GM18520 (cell line): Measurements from ENCODE around the gene FEZ2.

Source experiments
- ATAC-seq: cut with Tn5 transposase; IDR thresholded peaks from one replicate; pipeline ENCODE4 v1.9.1; 2021; ENCODE audit not compliant: unreplicated experiment

Gene FEZ2

GRCh38 chr2:36562973-36563532 lies 34.9 kb downstream of the FEZ2 start:
- ATAC-seq, result no peak

DNA sequence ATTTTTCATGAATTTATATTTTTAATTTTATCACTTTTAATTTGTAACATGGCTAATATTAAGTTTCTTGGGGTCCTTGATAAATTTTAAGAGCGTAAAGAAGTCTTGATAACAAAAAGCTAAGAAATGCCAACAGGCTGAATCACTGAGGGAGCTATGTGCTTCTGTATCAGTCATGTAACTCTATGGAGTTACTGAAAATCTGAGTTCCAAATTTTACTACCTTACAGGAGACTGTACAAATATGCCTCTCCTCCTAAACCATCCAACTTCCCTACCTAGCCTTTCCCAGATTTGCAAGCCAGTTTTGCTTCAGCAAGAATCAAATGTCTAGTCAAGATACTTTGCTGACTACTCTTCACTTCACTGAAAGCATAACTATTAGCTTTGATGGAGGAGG lies 35.7 kb downstream of the FEZ2 start:
- no peak for ATAC-seq

DNA sequence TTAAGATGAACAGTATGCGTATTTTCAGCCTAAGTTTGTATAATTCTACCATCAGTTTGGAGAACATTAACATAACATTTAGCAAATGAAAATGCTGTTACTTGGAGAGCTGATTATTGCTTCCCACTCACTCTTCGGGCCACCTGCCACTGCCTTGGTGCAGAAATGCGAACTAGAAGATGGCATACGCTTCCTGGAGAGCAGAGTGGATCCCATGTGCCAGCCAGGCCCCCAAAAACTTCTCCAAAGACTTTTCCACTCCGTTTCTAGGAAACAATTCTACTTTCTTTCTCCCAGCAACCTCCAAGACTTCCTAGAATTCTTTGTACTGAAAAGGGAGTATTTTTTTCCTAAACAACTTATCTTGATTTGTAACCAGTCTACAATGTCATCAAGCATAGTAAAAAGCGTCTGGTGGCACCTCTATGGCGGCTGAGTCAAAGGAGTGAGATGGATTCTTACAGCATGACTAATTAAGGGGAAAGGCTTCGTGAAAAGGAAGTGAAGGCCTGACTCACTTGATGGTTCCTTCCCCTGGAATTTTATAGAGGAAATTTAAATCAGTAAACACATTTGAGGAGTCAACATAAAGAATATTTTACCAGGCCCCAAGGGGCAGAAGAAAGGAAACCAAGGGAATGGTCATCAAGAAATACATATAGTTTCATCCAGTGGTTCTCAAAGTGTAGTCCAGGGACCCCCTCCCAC lies 36.6 kb downstream of the FEZ2 start:
- no peak for ATAC-seq

- no peak for ATAC-seq
Measured at GRCh38 chr2:36560726-36561125, 37.2 kb downstream of the FEZ2 start.

DNA sequence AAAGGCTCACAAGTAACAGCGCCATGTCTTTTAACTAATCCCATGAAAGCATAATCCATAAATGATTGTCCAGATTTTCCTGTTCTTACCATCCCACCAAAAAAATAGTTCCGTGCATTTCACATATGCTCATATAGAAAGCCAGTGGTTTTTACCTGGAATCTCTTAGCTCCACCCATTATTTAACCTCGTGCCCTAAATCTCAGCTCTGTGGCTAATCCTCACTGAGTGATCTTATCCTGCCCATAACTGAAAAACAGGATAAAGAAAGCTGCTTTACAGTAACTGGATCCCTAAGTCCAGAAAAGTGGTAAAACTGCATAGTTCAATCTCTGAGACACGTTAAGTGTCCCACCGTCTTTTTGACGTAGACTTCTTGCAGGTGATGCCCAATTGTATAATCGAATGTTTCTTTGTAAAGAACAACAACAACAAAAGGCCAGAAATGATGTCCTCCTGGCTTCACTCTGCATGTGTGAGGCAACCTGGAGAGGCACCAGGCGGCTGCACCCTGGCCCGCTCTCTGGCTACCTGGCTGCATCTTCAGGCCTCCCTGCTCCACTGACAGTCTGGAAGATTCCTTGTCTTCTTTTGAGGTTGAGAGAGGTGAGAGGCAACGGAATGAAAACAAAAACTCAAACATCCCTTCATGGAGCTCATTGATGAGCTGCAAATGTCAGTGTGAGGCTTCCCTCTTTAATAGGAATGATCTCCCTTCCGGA lies 38.6 kb downstream of the FEZ2 start:
- no peak for ATAC-seq

GRCh38 chr2:36556842-36557241 lies 41.1 kb downstream of the FEZ2 start:
- ATAC-seq, result no peak

- ATAC-seq, result no peak
Measured at GRCh38 chr2:36555789-36556188, 42.2 kb downstream of the FEZ2 start.

DNA sequence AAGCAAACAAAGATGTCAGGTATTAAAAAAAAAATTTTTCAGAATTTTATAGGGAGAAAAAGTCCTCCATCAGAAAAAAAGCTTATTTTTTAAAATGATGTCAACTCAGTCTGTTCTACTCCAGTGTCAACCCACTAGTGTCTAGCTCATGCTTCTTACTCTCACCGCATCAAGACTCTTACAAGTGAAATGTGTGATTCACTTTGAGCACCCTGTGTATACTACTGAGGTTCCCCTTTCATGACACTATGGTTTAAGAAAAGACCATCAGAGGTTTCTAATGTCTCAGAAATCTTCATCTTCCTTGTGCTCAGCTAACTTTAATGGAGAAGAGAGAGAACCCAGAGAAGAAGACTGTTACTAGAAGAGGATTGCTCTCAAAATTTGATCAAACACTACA lies 43.4 kb downstream of the FEZ2 start:
- no peak for ATAC-seq

- ATAC-seq, result no peak
Measured at GRCh38 chr2:36553683-36554082, 44.3 kb downstream of the FEZ2 start.

DNA sequence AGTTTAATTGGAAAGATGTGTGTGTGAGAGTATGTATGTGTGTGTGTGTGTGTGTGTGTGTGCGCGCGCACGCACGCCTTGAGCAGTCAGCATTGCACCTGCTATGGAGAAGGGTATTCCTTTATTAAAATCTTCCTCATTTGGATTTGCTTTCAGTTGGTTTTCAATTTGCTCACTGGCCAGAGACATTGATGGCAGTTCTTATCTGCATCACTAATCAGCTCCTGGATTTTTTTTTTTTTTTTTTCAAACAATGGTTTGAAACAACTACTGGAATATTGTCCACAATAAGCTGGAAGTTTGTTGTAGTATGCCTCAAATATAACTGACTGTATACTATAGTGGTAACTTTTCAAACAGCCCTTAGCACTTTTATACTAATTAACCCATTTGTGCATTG lies 48.0 kb downstream of the FEZ2 start:
- no peak for ATAC-seq

DNA sequence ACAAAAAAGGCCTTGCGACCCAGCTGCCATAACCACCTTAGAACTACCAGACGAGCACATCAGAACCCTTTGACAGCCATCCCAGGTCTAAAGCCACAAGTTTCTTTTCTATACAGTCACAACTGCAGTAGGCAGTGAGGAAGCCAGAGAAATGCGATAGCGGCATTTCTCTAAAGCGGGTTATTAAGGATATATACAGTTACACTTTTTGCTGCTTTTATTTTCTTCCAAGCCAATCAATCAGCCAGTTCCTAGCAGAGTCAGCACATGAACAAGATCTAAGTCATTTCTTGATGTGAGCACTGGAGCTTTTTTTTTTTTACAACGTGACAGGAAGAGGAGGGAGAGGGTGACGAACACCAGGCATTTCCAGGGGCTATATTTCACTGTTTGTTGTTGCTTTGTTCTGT lies 48.8 kb downstream of the FEZ2 start:
- no peak for ATAC-seq

GRCh38 chr2:36547906-36548305 lies 50.1 kb downstream of the FEZ2 start:
- ATAC-seq, result no peak

DNA sequence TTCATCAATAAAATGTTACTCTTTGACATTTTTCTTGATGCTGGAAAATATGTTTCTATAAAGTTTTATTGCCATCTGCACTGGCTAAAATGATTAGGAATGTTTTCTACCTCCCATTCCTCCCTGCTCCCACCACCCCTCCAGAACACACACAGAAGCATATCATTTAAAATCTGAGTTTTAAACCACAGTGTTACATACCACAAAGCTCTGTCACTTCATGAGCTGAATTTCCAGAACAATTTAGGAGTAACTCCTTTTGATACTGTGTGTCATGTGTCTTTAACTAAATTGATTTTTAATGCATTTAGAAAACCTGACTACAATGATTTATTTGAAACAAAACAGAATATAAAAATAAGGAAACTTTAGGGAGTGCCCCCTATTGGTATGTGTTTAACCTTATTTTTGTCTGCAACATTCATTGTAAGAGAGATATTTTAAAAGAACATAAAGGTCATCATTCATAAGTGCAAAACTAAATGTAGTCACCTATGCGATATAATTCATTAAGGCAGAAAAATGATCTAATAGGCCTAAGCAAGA lies 52.0 kb downstream of the FEZ2 start:
- no peak for ATAC-seq

- ATAC-seq, result no peak
Measured at GRCh38 chr2:36544638-36545338, 53.2 kb downstream of the FEZ2 start.

DNA sequence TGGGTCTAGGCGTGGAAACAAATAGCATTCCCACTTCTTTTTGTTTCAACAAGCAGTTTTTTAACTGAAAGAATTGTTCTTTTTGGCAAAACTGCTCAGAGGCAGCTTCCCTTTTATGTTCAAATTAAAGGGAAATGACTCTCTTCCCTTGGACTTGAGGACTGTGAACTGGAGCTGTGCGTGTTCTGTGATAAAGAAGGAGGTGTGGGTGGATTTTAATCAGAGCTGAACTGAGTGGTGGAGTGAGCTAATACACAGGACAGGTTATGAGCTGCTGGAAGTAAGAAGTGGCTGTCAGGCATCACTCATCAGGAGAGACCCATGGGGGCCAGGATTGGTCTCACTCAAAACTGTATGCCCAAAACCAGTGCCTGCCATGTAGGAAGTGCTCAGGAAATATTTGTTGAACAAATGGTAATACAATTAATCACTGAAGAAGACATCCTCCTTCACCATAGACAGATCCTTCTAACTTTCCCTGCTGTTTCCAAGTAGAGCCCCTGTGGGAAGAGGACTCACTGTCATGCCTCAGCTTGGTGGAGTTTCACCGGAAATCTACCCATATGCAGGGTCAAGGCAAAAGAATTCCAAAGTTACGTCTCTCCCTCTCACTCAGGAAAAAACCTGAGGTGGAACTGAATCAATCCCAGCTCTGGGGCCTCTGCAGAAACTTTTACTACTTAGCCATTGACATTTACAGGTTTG lies 55.9 kb downstream of the FEZ2 start:
- no peak for ATAC-seq

- no peak for ATAC-seq
Measured at GRCh38 chr2:36540986-36541754, 56.8 kb downstream of the FEZ2 start.

DNA sequence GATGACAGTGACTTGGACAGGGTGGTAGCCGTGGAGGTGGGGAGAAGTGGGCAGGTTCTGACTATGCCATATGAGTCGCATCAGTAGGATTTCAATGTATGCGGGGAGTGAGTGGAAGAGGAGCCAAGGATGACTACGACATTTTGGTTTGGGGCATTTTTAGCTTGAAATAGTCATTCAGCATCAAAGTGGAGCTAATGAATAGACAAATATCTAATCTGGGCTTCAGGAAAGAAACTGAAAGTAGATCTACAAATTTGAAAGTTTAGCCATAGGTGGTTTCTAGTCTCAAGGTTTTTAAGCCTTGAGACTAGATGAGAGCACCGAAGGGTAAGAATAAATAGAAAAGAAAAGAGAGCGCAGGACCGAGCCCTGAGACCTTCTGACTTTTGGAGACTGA lies 58.3 kb downstream of the FEZ2 start:
- peak; percentile 38 for ATAC-seq

- no peak for ATAC-seq
Measured at GRCh38 chr2:36538335-36538734, 59.6 kb downstream of the FEZ2 start.

- no peak for ATAC-seq
Measured at GRCh38 chr2:36536776-36537175, 61.2 kb downstream of the FEZ2 start.

GRCh38 chr2:36535099-36535498 lies 62.9 kb downstream of the FEZ2 start:
- no peak for ATAC-seq
